Endodermal cell (in vitro differentiated cells): ENCODE data around the gene DPH5. TPM values are rescaled to one million over a fixed set of nuclear protein-coding genes. Genes with fewer than 3 reads are reported as not detected.

Source experiments
- DNase-seq: peaks from one replicate; pipeline ENCODE4 v3.0.0-alpha.2; 2017
- H3K27ac ChIP-seq: 2 replicates; pipeline ENCODE4 v1.5.1; 2013; ENCODE audit warnings: mild to moderate bottlenecking, low read depth, low read length, moderate library complexity
- H3K27me3 ChIP-seq: 2 replicates; pipeline ENCODE4 v1.6.1; 2013; ENCODE audit warnings: mild to moderate bottlenecking, low read length, moderate library complexity; ENCODE audit not compliant: insufficient read depth, control insufficient read depth, poor library complexity, severe bottlenecking
- H3K36me3 ChIP-seq: 2 replicates; pipeline ENCODE4 v1.7.0; 2013; ENCODE audit warnings: mild to moderate bottlenecking, low read length, moderate library complexity; ENCODE audit not compliant: control insufficient read depth, insufficient read depth
- H3K4me1 ChIP-seq: one replicate; pipeline ENCODE4 v1.7.0; 2013; ENCODE audit warnings: low read length; ENCODE audit not compliant: control insufficient read depth, insufficient read depth
- H3K4me3 ChIP-seq: 2 replicates; pipeline ENCODE4 v1.5.1; 2013; ENCODE audit warnings: mild to moderate bottlenecking, low read length, moderate library complexity
- H3K9ac ChIP-seq: 2 replicates; pipeline ENCODE4 v1.6.1; 2013; ENCODE audit warnings: mild to moderate bottlenecking, low read length, moderate library complexity; ENCODE audit not compliant: poor library complexity, severe bottlenecking; ENCODE audit errors: extremely low read depth
- H3K9me3 ChIP-seq: 2 replicates; pipeline ENCODE4 v1.6.1; 2013; ENCODE audit warnings: mild to moderate bottlenecking, low read length, moderate library complexity; ENCODE audit not compliant: control insufficient read depth
- H3K27ac Mint-ChIP-seq: 2 replicates; pipeline ENCODE4 v1.8.0; 2020; ENCODE audit warnings: mixed read lengths
- H3K27me3 Mint-ChIP-seq: 2 replicates; pipeline ENCODE4 v1.8.0; 2021; ENCODE audit warnings: mild to moderate bottlenecking, mixed read lengths; ENCODE audit not compliant: insufficient read depth
- H3K36me3 Mint-ChIP-seq: 2 replicates; pipeline ENCODE4 v1.8.0; 2020; ENCODE audit warnings: low read depth, mixed read lengths
- H3K4me1 Mint-ChIP-seq: 2 replicates; pipeline ENCODE4 v1.8.0; 2020; ENCODE audit warnings: mixed read lengths
- H3K4me3 Mint-ChIP-seq: 2 replicates; pipeline ENCODE4 v1.8.0; 2020; ENCODE audit warnings: mild to moderate bottlenecking, moderate library complexity, mixed read lengths
- H3K9me3 Mint-ChIP-seq: 2 replicates; pipeline ENCODE4 v1.8.0; 2020; ENCODE audit warnings: mild to moderate bottlenecking, mixed read lengths
- WGBS, 2 experiments: methylation state at CpG; one replicate each; pipeline versions ENCODE4 v1.1.5 to v1.1.7; 2013; ENCODE audit warnings: missing lambda C conversion rate in 2 of 2, mixed read lengths in 1 of 2; ENCODE audit not compliant: insufficient coverage in 1 of 2, insufficient read length in 1 of 2; 5-methylcytosine and 5-hydroxymethylcytosine counted together
- total RNA-seq, 2 donors: library from RNA; stranded (reverse); fragmentation: NEBNext Ultra II Directional in 1 of 2; extraction: Animal tissue kit (Norgen Biotek cat#: 25700) in 1 of 2; gene quantifications; 2 replicates in 1 of 2; 3 replicates in 1 of 2; pipeline ENCODE4 v1.2.1, GENCODE V29; 2021
- TF ChIP-seq, protein P1 (sequence below): fragments of 200-600 bp; sonication (generic); conservative IDR thresholded peaks from 2 replicates; pipeline ENCODE4 v1.5.0; 2021; ENCODE audit warnings: antibody characterized with exemption, mild to moderate bottlenecking

Gene DPH5
- total RNA-seq, 2 donors from 2014 or later = 38.7 to 40.4 TPM

GRCh38 chr1:101050869-101051268 is 25.3 kb upstream of the DPH5 start:
- TF ChIP-seq, protein P1, sequence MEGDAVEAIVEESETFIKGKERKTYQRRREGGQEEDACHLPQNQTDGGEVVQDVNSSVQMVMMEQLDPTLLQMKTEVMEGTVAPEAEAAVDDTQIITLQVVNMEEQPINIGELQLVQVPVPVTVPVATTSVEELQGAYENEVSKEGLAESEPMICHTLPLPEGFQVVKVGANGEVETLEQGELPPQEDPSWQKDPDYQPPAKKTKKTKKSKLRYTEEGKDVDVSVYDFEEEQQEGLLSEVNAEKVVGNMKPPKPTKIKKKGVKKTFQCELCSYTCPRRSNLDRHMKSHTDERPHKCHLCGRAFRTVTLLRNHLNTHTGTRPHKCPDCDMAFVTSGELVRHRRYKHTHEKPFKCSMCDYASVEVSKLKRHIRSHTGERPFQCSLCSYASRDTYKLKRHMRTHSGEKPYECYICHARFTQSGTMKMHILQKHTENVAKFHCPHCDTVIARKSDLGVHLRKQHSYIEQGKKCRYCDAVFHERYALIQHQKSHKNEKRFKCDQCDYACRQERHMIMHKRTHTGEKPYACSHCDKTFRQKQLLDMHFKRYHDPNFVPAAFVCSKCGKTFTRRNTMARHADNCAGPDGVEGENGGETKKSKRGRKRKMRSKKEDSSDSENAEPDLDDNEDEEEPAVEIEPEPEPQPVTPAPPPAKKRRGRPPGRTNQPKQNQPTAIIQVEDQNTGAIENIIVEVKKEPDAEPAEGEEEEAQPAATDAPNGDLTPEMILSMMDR = no peak
- Histone ChIP-seq H3K27me3 (peaks cover 22% of the 10 kb centered on the region), H3K36me3 (no peaks in the 10 kb centered on the region), H3K9ac (no peak overlapping the region), H3K9me3 (no peaks in the 10 kb centered on the region), H3K4me3 (no peak overlapping the region), H3K27ac (no peak overlapping the region), H3K4me1 (peaks cover 7% of the 10 kb centered on the region)
- WGBS, 2 experiments = 100% methylated on average over 1 to 2 of the region's 2 CpGs
- Mint-ChIP-seq H3K4me1 (peaks cover 19% of the 10 kb centered on the region), H3K27me3 (peaks cover 15% of the 10 kb centered on the region), H3K27ac (no peak overlapping the region), H3K4me3 (no peak overlapping the region), H3K9me3 (no peaks in the 10 kb centered on the region), H3K36me3 (no peaks in the 10 kb centered on the region)
- no peak for DNase-seq

DNA sequence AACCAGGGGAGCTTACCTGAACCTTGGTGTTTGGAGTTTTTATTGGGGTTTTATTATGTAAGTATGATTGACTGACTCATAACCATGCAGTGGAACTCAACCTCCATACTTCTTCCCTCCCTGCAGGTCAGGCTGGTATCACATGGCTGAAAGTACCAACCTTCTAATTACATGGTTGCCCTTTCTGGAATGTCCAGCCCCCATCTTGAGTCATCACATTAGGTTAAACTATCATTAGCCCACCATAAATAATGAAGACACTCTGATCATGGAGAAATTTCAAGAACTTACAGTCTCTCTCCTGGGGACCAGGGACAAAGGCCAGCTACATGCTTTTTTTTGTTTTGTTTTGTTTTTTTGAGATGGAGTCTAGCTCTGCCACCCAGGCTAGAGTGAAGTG is 19.2 kb upstream of the DPH5 start:
- Mint-ChIP-seq H3K27me3 (peaks cover 3% of the 10 kb centered on the region), H3K4me1 (peaks cover 6% of the 10 kb centered on the region), H3K27ac (no peak overlapping the region), H3K36me3 (peaks cover 17% of the 10 kb centered on the region), H3K9me3 (peaks cover 3% of the 10 kb centered on the region), H3K4me3 (no peak overlapping the region)
- Histone ChIP-seq H3K9me3 (peaks cover 24% of the 10 kb centered on the region), H3K27ac (no peak overlapping the region), H3K4me1 (no peaks in the 10 kb centered on the region), H3K9ac (no peak overlapping the region), H3K4me3 (no peak overlapping the region), H3K36me3 (peaks cover 11% of the 10 kb centered on the region), H3K27me3 (no peaks in the 10 kb centered on the region)
- no peak for DNase-seq
- TF ChIP-seq, protein P1 = no peak

DNA sequence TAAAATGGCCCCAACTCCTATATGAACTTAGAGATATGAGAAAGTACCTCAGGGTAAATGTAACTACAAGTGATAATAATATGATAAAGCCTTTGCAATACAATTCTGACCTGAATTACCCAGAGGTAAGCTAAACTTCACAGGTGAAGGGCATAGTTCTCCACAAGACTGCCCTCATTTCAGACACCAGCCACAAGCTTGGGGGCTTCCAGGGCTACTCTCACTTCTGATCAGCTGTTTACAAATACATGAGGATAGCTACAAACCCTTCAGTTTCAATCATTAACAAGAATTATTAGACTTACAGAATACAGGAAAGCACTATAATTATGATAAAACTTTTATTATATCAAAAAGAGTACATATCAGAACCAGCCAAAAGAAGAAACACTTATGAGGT is 18.7 kb upstream of the DPH5 start:
- no peak overlapping the region for H3K4me3 Mint-ChIP-seq
- no peak overlapping the region for H3K4me3 ChIP-seq
- H3K4me1 ChIP-seq = no peaks in the 10 kb centered on the region
- no peak overlapping the region for H3K9ac ChIP-seq
- H3K27me3 ChIP-seq = no peaks in the 10 kb centered on the region
- H3K9me3 ChIP-seq = peaks cover 29% of the 10 kb centered on the region
- peaks cover 16% of the 10 kb centered on the region for H3K36me3 ChIP-seq
- H3K4me1 Mint-ChIP-seq = peaks cover 6% of the 10 kb centered on the region
- H3K27ac Mint-ChIP-seq = no peak overlapping the region
- H3K27me3 Mint-ChIP-seq = peaks cover 3% of the 10 kb centered on the region
- H3K9me3 Mint-ChIP-seq = peaks cover 8% of the 10 kb centered on the region
- TF ChIP-seq, protein P1 = no peak
- no peak overlapping the region for H3K27ac ChIP-seq
- H3K36me3 Mint-ChIP-seq = peaks cover 22% of the 10 kb centered on the region
- DNase-seq = no peak
